GM19438 (cell line): ENCODE data around the gene NTSR1.

Experiments
- ATAC-seq: cut with Tn5 transposase; IDR thresholded peaks from one replicate; pipeline ENCODE4 v1.9.1; 2021; ENCODE audit warnings: low read depth; ENCODE audit not compliant: unreplicated experiment

The NTSR1 gene

DNA sequence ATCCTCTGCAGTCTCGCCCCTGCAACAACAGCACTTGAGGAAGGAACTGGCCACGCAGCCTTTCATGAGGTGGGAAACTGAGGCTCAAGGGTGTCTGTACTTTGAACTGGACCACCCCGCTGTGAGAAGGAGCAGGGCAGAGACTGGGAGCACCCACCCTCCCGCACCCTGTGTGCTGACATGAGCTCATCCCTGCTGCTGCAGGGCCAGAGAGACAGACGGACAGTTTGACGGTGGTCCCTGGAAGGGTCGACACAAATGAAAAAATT is 70.7 kb downstream of the NTSR1 start:
- ATAC-seq: no peak

DNA sequence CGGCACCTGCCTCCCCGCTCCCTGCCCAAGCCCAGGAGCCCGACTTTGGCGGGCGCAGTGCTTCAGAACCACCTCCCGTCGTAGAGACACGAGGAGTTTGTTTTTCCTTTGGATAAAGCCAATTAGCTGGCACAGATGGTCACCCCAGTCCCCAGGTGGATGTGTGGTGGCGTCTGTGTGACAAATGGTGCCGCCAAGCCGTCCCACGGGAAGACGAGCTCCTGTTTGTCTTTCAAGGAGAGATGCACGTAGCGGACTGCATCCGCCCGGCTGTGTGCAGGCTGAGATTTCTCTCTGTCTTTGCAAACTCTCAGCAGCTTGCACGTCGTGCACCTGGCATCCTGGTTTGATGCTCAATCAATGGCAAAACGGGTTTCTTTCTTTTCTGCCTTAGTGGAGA is 71.6 kb downstream of the NTSR1 start:
- no peak for ATAC-seq

DNA sequence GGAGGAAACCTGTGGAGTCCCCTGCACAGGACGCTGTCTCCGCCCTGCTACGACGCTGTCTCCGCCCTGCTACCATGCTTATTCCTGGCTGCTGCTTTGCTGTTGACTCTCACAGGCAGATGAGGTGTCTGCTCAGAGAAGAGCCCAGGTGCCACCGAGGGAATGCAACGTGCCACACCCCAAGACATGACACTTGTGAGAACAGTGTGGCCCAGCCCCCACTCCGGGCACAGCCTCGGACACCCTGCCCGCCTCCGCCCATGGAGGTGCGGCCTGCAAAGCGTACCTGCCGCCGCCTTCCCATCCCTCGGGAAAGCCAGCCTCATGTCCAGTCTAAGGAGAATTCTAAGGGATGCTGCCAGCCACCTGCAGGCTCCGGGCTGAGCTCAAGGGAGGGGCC is 72.1 kb downstream of the NTSR1 start:
- ATAC-seq: no peak

DNA sequence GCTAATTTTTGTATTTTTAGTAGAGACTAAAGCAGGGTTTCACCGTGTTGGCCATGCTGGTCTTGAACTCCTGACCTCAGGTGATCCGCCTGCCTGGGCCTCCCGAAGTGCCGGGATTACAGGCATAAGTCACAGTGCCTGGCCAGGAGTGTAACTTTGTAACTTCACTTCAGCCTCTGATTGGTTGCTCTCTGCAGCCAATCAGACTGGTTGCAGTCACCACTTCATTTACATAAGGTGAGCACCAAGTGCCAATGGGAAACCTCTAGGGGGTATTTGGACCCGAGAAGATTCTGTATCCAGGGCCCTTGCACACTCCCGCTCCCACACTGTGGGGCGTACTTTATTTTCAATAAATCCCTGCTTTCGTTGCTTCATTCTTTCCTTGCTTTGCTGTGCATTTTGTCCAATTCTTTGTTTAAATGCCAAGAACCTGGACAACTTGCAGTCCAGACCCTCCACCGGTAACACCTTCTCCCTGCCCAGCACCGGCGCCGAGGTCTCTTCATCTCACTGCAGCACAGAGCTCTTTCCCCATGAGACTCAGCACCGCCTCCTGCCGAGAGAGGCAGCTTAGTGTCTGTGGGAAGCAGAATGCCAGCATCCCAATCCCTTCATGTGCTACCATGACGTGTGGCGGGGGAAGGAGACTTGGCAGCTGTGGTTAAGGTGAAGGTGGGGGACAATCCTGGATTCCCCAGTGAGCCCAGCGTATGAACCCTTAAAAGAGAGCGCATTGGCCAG is 73.7 kb downstream of the NTSR1 start:
- no peak for ATAC-seq

DNA sequence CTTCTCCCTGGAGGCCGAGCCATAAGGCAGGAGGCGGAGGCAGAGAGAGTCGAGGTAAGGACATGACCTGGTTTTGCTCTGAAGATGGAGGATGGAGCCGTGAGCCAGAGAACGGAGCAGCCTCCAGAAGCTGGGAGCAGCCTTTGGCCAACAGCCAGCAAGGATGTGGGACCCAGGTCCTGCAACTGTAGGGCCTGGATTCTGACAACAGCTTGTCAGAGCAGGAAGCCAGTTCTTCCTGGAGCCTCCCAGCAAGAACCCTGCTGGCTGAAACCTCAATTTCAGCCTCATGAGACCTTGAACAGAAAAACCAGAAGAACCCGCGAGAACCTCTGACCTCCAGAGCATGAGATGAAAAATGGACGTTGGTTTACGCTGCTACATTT is 74.2 kb downstream of the NTSR1 start:
- ATAC-seq: no peak

DNA sequence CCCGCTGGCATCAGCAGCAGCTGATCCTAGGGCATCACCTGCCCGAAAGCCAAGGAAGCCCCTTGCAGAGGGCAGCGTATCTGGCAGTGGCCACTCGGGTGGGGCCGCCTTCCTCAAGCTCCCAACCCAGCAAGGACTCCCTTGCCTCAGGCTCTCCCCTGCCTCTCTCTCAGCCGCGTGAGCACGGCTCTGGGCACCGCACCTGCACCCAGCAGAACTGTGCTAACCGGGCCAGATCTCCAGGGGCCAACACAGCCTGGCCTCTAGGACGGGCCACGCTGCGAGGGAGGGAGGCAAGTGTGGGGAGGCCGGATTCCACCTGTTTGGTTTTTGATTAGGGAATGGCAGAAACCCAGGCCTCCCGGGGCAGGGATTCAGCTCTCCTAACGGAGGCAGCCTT is 75.9 kb downstream of the NTSR1 start:
- ATAC-seq: no peak

DNA sequence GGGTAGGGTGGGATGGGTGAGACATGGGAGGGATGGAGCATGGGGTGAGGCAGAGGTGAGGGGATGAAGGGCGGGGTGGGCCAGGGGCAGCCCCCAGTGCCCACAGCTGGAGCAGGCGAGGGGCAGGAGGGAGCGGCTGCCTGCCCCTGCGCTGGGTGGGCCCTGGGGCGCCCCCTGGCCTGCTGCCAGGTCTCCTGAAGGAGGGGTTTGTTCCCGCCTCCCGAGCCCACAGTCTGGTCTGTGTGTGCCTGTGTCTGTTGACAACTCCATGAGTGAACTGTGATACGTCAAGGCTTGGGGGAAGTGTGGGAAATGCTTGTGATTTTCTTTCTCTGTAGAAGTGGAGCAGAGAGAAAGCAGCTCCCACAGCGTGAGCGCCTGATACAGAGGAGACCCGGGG is 76.8 kb downstream of the NTSR1 start:
- no peak for ATAC-seq

DNA sequence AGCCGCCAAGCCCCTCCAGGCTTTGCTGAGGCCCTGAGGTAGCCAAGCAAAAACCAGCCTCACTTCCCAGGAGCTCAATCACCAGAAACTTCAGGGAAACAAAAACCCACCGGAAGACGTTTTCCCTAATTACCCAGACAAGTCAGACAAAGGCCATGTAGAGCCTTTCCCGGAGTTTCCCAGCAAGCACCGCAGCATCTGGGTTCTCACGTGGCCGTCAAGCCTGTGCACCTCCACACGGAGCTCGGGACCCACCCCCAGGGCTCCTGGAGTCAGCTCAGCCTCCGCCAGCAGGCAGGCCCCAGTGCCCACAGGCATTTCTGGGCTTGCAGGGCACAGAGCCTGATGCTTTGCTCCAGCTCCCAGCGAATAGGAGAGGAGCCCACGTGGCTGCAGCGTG is 77.5 kb downstream of the NTSR1 start:
- no peak for ATAC-seq

DNA sequence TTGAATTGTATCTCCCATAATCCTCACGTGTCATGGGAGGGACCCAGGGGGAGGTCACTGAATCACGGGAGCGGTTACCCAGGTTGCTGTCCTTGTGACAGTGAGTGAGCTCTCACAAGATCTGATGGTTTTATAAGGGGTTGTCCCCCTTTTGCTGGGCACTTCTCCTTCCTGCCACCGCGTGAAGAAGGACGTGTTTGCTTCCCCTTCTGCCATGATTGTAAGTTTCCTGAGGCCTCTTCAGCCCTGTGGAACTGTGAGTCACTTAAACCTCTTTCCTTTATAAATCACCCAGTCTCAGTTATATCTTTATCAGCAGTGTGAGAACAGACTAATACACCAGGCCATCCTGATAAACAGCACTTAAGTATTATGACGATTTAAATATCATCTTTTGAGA is 78.7 kb downstream of the NTSR1 start:
- ATAC-seq: no peak

DNA sequence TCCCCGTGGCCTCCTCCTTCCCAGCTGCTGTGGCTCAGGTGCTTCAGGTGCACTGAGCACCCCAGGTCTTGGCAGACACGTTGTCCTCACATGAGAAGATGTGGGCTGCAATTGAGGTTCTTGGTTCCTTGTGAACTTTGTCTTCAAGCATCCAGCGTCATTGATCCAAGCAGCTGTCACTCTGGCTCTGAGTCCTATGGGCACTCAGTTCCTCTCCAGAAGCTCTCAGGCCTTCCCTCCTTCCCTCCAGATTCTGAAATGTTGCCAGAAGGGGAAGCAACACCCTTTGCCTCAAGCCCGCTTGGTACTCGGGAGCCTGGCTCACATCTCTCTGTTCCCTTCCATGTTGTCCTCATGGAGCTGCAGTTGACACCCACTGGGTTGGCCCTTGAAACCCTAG is 79.2 kb downstream of the NTSR1 start:
- ATAC-seq: no peak

DNA sequence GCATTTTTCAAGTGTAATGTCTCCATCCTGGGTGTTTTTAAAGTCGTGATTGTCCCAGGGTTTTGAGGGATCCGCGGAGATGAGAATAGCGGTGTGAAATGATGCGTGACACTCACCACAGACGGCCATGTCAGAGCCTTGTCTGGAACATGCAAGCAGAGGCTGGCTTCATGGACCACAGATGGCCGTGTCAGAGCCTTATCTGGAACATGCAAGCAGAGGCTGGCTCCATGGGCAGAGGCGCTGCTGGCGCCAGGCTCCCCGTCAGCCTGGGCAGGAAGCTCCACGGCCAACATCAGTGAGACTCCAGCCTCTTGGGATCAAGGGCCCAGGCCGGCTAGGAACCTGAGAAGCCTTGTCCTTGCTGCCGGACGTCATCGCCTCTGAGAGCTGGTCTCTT is 80.0 kb downstream of the NTSR1 start:
- ATAC-seq: no peak

DNA sequence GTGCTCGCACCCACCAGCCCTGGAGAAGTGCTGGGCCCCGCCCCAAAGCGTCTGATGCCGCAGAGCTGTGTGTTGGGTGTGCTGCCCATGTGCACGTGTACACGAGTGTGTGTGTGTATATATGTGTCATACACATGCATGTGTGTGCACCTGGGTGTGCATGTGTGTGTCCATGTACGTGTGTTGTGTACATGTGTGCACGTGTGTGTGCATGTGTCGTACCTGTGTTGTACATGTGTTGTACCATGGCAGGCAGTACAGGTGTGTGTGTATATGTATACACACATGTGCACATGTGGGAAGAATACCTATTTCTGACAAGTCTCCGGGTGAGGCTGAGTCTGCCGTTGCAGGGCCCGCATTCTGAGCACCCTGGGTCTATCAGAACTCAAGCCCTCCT is 81.4 kb downstream of the NTSR1 start:
- no peak for ATAC-seq

DNA sequence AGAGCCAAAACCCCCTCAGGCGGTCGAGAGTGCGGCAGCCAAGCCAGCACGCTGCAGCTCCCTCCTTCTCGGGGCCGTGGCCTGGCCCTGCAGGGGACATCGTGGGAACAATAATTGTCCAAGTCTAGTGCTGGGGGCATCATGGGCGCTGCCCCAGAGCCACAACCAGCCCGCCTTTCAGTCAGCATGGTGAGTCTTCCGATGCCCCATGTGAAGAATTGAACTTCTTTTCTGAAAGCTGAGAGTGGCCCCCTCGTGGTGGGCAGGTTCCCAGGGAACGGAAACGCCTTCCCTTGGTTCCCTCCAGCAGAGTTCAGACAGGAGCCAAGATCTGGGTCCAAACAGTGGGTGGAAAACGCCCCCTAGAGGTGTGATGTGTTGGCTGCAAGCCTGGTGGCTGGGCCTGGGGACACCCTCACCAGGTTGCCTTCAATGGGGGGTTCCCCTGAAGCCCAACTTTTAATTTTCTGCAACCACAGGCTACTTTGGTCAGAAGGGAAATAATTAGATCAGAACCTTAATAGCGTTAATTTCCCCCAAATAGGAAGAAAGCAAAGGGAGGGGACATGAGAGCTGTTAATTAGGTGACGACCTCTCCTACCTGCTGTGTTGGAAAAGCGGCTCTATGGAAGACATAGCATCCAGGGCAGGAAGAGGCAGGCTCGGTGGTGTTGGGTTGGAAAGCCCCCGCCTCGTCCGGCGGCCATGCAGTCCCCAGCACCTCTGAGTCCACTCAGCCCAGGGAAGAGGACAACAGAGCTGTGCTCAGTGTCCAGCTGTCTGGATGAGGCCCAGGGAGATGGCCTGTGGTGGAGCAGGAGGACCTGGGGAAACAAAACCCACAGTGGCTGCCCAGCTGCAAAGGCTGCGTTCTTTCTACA is 82.9 kb downstream of the NTSR1 start:
- ATAC-seq: no peak

DNA sequence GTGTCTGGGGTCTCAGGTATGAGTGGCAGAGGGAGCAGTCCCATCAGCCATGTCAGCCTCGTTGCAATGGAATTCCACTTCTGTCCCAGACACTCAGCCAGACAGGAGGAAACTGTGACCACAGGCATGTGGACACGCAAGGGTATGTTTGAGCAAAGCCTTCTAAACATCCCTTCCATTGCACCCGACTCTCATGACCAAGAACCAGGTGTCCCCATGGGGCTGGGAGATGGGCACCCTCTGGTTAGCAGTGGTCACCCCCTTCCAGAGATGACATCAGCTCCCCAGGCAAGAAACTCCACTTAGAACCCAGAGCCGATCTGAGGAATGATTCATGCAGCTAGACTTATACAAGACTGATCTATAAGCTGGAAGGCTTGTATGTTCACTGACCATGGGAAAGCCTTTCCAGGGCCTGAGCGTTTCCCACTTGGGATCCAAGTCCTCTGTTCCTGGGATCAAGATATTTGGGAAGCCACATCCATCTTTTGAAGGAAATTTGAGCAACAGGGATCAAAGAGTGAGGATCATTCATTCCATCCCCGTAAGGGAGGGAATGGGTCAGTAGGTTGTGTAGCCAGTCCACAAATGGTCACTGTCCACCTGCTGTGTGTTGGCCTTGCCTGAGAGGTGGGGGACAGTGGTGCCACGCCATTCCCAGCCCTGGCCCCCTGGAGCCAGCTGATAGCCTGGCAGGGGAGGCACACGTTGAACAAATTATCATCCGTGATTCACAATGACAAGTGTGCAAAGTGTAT is 83.7 kb downstream of the NTSR1 start:
- ATAC-seq: no peak

DNA sequence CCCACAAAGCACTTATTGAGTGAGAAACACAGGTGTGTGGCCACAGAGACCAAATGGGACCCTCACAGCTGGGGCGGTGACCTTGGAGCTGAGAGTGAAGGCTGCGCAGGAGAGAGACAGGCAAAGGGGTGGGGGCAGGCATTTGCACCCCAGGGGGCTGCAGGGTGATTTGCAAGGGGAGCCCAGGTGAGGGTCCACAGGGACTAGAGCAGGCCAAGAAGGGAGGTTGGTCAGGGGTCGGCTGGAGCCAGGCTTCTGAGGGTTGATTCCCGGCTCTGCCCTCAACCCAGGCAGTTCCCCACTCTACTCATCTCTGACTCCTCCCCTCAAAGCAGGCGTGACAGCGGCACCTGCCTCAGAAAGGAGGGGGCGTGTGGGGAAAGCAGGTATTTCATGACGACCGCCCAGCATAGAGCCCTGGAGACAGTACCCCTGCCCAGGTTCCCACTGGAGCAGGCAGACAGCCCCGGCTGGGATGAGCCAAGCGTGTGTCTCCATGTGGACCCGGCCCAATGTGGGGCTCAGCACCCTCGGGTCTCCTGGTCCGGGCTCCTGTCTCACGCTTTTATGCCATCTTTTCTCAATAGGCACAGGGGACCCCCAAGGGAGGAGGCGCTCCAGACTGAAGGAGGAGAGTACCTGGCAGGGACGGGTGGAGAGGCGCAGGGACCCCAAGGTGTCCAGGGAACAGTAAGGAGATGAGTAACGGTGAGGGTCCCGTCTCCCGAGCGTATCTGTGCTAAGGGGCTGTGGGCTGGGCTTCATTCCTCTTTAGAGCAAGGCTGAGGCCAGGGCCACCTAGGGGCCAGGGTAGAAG is 84.5 kb downstream of the NTSR1 start:
- no peak for ATAC-seq

DNA sequence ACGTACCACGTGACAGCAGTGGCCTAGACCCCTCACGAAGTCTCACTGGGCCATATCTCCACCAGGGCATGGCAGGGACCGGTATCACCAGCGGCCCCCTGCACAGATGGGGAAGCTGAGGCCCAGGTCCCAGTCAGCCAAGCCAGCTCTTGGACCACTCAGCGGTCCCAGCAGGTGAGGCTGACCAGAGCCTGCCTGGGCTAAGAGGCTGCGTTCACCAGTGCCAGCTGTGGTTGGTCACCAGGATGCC is 85.0 kb downstream of the NTSR1 start:
- no peak for ATAC-seq

DNA sequence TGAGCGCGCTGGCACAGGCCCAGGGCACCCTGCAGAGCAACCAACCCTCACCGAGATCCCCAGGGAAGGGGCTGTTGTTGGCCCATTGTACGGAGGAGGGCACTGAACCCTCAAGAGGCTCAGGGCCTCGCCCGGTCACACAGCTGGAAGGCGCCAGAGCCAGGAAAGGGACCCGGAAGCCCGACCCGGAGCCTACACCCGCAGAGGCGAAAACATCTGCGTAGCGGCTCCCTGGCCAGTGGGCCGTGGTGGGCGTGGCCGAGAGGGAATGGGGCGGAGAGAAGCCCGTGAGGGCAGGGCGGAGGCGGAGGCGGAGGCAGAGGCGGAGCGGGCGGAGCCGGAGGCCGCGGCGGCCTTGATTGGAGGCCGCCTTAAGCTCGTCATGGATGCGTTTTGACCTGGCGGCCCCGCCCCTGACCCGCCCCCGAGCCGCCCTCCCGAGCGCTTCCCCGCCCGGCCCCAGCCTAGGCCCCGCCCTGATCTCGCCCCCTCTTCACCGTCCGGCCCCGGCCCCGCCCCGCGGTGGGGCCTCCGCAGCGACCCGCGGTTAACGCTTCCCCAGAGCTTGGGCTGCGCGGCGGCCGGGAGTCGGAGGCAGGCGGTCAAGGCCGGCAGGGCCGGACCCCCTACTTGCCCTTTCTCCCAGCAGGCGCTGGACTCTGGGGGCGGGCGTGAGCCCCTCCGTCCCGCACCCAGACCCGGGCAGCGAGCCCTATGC is 85.5 kb downstream of the NTSR1 start:
- peak; percentile 50 for ATAC-seq

DNA sequence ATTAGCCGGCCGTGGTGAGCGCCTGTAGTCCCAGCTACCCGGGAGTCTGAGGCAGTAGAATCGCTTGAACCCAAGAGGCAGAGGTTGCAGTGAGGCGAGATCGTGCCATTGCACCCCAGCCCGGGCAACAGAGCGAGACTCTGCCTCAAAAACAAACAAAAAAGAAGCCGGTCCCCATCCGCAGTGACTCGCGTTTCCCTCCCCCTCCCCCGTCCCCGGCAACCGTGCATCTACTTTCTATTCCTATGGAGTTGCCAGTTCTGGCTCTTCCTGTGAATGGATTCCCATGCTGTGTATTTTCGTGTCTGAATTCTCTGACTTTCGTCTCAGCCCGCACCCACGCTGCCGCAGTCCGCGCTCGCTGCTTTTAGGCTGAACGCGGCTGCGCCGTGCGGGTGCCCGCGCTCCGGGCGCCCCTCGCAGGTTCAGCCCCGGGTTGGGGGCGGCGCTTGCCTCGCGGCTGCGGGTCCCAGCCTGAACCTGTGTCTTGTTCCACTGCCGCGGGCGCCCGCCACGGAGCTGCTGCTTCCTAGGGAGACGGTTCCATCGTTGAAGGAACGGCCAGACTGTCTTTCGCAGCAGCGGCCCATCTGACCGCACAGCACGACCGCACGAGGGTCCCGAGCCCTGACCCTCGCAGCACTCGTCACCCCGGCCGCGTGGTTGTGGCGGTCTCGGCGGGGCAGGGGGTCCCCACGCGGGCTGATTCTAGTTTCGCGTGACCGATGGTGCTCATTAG is 86.6 kb downstream of the NTSR1 start:
- no peak for ATAC-seq

DNA sequence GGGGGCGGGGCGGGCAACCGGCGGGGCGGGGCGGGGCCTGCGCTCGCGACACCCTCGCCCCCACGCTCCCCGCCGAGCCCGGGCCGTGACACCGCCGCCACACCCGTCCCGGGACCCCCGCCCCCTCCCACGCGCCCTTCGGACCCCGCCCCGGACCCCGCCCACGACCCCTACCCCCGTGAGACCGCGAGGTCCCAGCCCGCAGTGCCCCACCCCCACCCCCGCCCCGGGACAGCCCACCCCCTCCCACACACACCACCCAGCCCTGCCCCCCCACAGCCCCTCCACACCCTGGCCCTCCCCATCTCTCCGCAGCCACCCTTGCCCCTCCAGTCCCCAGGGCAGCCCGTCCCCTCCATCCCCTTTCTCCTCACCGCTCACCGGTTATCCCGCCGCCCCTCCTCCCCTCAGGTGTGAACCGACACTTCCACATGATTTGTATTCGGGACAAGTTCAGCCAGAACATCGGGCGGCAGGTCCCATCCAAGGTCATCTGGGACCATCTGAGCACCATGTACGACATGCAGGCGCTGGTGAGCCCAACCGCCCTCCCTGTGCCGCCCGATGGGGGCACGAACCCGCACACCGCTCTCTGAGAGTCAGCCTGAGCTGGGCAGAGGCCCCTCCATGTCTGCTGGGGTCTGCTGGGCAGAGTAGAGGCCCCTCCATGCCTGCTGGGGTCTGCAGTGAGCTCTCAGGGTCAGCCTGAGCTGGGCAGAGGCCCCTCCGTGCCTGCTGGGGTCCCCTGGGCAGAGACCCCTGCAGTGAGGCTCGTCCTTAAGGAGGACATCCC is 88.3 kb downstream of the NTSR1 start:
- no peak for ATAC-seq
